ENCODE results near the gene COG7. TPM values are rescaled to one million over a fixed set of nuclear protein-coding genes. Genes with fewer than 3 reads are reported as not detected.

COG7 gene
- total RNA-seq, 2 donors from 2014 or later = 19.5 to 43.5 TPM

- intact Hi-C loops (cut with DNase I) = no loop called here
- Histone ChIP-seq H3K36me3 (replicated peaks in 1 of 2; ENCODE audit: insufficient read depth in 1 of 2, low read depth in 2 of 2) (no peaks in the 10 kb centered on the region), H3K4me1 (no peaks in the 10 kb centered on the region), H3K27ac (no peak overlapping the region), H3K27me3 (no peaks in the 10 kb centered on the region), H3K4me3 (no peak overlapping the region), H3K9me3 (no peaks in the 10 kb centered on the region)
- DNase-seq (no peak), ATAC-seq (no peak)
- TF ChIP-seq POLR2A (IDR thresholded peaks at IDR 0.05) (no peak), CTCF (IDR thresholded peaks at IDR 0.05) (no peak)
- WGBS, 2 donors = 91 to 100% methylated on average over 4 to 20 of the region's 20 CpGs
Measured at GRCh38 chr16:23380501-23380951, 72.5 kb downstream of the COG7 start.

- intact Hi-C loops (cut with DNase I) = no loop called here
- TF ChIP-seq CTCF (IDR thresholded peaks at IDR 0.05) (no peak), POLR2A (IDR thresholded peaks at IDR 0.05) (no peak)
- Histone ChIP-seq H3K4me3 (no peak overlapping the region), H3K9me3 (no peaks in the 10 kb centered on the region), H3K36me3 (replicated peaks in 1 of 2; ENCODE audit: insufficient read depth in 1 of 2, low read depth in 2 of 2) (no peaks in the 10 kb centered on the region), H3K27ac (no peak overlapping the region), H3K27me3 (no peaks in the 10 kb centered on the region), H3K4me1 (no peaks in the 10 kb centered on the region)
- 77 to 83% methylated on average over 4 to 10 of the region's 10 CpGs for WGBS, 2 donors
- DNase-seq = no peak
- ATAC-seq = no peak
Measured at GRCh38 chr16:23379707-23380106, 73.3 kb downstream of the COG7 start.

GRCh38 chr16:23378921-23379320 is 74.1 kb downstream of the COG7 start:
- TF ChIP-seq POLR2A (IDR thresholded peaks at IDR 0.05) (no peak), CTCF (IDR thresholded peaks at IDR 0.05) (no peak)
- no peak overlapping the region for H3K27ac ChIP-seq
- H3K27me3 ChIP-seq = no peaks in the 10 kb centered on the region
- no peak for ATAC-seq
- H3K36me3 ChIP-seq (replicated peaks in 1 of 2; ENCODE audit: insufficient read depth in 1 of 2, low read depth in 2 of 2) = no peaks in the 10 kb centered on the region
- no peaks in the 10 kb centered on the region for H3K9me3 ChIP-seq
- no peaks in the 10 kb centered on the region for H3K4me1 ChIP-seq
- DNase-seq = no peak
- WGBS, 2 donors = 81 to 89% methylated on average over 5 of the region's 5 CpGs
- intact Hi-C loops (cut with DNase I) = no loop called here
- H3K4me3 ChIP-seq = no peak overlapping the region

- H3K36me3 ChIP-seq (replicated peaks in 1 of 2; ENCODE audit: insufficient read depth in 1 of 2, low read depth in 2 of 2) = no peaks in the 10 kb centered on the region
- no peak overlapping the region for H3K27ac ChIP-seq
- H3K4me1 ChIP-seq = no peaks in the 10 kb centered on the region
- 70 to 77% methylated on average over 5 to 8 of the region's 8 CpGs for WGBS, 2 donors
- no peaks in the 10 kb centered on the region for H3K9me3 ChIP-seq
- DNase-seq (no peak), ATAC-seq (no peak)
- no peak overlapping the region for H3K4me3 ChIP-seq
- no peaks in the 10 kb centered on the region for H3K27me3 ChIP-seq
- intact Hi-C loops (cut with DNase I) = no loop called here
- TF ChIP-seq CTCF (IDR thresholded peaks at IDR 0.05) (no peak), POLR2A (IDR thresholded peaks at IDR 0.05) (no peak)
Measured at GRCh38 chr16:23378256-23378655, 74.7 kb downstream of the COG7 start.

- intact Hi-C loops (cut with DNase I) = no loop called here
- WGBS, 2 donors = 80 to 83% methylated on average over 9 of the region's 9 CpGs
- ATAC-seq (no peak), DNase-seq (no peak)
- Histone ChIP-seq H3K9me3 (no peaks in the 10 kb centered on the region), H3K4me1 (no peaks in the 10 kb centered on the region), H3K4me3 (no peak overlapping the region), H3K27me3 (no peaks in the 10 kb centered on the region), H3K27ac (no peak overlapping the region), H3K36me3 (replicated peaks in 1 of 2; ENCODE audit: insufficient read depth in 1 of 2, low read depth in 2 of 2) (no peaks in the 10 kb centered on the region)
- TF ChIP-seq POLR2A (IDR thresholded peaks at IDR 0.05) (no peak), CTCF (IDR thresholded peaks at IDR 0.05) (no peak)
Measured at GRCh38 chr16:23377071-23377931, 75.7 kb downstream of the COG7 start.

All from body of pancreas (tissue), 4 donors.